Measurements from ENCODE around the gene TK2. TPM values are rescaled to one million over a fixed set of nuclear protein-coding genes. Genes with fewer than 3 reads are reported as not detected.

TK2 gene
- total and polyA plus RNA-seq, 9 of the 15 experiments (the other 6 are each of a cell fraction or from before 2014, with no cell fraction given): 1.1 to 10.2 (median 5.3) TPM

DNA sequence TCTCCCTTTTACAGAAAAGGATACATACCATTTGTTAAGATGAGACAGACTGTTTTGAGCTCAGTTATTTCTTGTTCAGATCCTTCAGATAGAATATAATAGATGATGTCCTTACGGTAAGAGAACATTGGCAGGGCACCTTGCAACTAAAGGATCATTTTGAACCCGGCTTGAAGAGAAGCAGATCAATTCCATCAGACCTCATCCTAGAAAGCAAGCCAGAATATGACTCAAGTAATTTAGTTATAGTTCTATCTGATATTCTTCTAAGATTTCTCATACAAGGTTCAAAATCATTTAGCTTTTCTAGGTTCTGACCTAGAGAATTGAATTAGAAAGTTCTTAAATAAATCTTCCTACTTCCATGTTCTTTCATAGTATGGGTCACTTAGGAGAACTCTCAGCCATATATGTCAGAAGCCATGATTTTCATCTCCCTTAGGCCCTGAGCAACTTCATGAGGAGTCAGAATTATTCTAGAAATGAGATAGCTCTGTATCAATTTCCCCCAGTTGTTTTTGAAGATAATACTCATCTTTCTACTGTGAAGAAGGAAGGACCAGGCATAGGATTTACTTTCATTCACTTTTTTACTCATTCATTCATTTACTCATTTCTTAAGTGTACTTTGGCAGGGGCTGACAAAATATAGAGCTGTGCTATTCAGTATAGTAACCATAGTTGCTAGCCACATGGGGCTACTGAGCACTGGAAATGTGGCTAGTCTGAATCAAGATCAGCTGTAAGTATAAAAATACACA, 13.8 kb upstream of the TK2 start:
- H2AFZ ChIP-seq (ENCODE audit: low read depth, low read length): no peak overlapping the region
- WGBS (ENCODE audit: insufficient coverage, low coverage, missing lambda C conversion rate): 93% methylated on average over 2 of the region's 2 CpGs
- H3K79me2 ChIP-seq (ENCODE audit: control insufficient read depth, insufficient read depth, low read length): no peaks in the 10 kb centered on the region
- in situ Hi-C loops (cut with MboI): no loop called here
- no TSS peak for BruUV-seq (replicated peaks)
- no peaks in the 10 kb centered on the region for H4K20me1 ChIP-seq (replicated peaks; ENCODE audit: control insufficient read depth, insufficient read depth, low read length)
- H3K9ac ChIP-seq (ENCODE audit: insufficient read depth in 1 of 2, low read depth in 2 of 2, low read length in 2 of 2): no peak overlapping the region
- peaks cover 70% of the 10 kb centered on the region for H3K36me3 ChIP-seq (ENCODE audit: control insufficient read depth, insufficient read depth, low read length)
- TF ChIP-seq PBX2 (CRISPR knock-in tag; IDR thresholded peaks at IDR 0.05; ENCODE audit: low read depth) (no peak), PBX2 (tag; conservative IDR thresholded peaks at IDR 0.05; ENCODE audit: low read depth) (no peak), ZNF324 (CRISPR knock-in tag; IDR thresholded peaks at IDR 0.05) (no peak), TOE1 (IDR thresholded peaks at IDR 0.05; ENCODE audit: borderline replicate concordance) (no peak), TOE1 (CRISPR knock-in tag; IDR thresholded peaks at IDR 0.05; ENCODE audit: borderline replicate concordance, low read depth) (no peak), ZNF41 (CRISPR knock-in tag; conservative IDR thresholded peaks at IDR 0.05) (no peak), CBFA2T2 (conservative IDR thresholded peaks at IDR 0.05) (no peak), ZNF740 (CRISPR knock-in tag; IDR thresholded peaks at IDR 0.05) (no peak), ZNF740 (tag; IDR thresholded peaks at IDR 0.05) (no peak)
- H3K9me1 ChIP-seq (ENCODE audit: control insufficient read depth, insufficient read depth, low read length): no peaks in the 10 kb centered on the region
- H3K9me3 ChIP-seq (replicated peaks; ENCODE audit: control insufficient read depth, insufficient read depth, low read depth, low read length): no peaks in the 10 kb centered on the region
- intact Hi-C loops (cut with micrococcal nuclease): no loop called here
- H3K4me2 ChIP-seq (ENCODE audit: insufficient read depth, low read length): no peak overlapping the region
- no peaks in the 10 kb centered on the region for H3K27me3 ChIP-seq (ENCODE audit: control insufficient read depth in 2 of 2, insufficient read depth in 2 of 2, low read length in 2 of 2)
- H3K4me3 ChIP-seq: no peak overlapping the region
- ATAC-seq: no peak
- POLR2A ChIA-PET: interaction anchor here (1.3 to 2.1 kb wide), 3 partner anchors 9 to 13 kb away, joined by 3 to 11 read pairs (median 6); no protein-coding TSS in a partner anchor
- no peak for DNase-seq (ENCODE audit: extremely low read depth in 1 of 4, low spot score in 3 of 4)
- H3K27ac ChIP-seq (ENCODE audit: extremely low read depth, low read depth, low read length): no peak overlapping the region
- no peak for FAIRE-seq
- CTCF ChIA-PET (ENCODE audit: low intra/inter-chr PET ratio): interaction anchor here (0.6 kb wide), 1 partner anchor 45 kb away, joined by 5 read pairs; no protein-coding TSS in a partner anchor
- peaks cover 3 to 8% of the 10 kb centered on the region in 2 experiments; a peak in 3 of 5 replicates for H3K4me1 ChIP-seq (replicated peaks in 1 of 2; ENCODE audit: control insufficient read depth in 2 of 2, insufficient read depth in 2 of 2, low read length in 2 of 2)
